Measurements from ENCODE around the gene DCP1A. TPM values are rescaled to one million over a fixed set of nuclear protein-coding genes. Genes with fewer than 3 reads are reported as not detected.

The DCP1A gene
- total and polyA plus RNA-seq, 2 of the 13 experiments (the other 11 are each of a cell fraction or from before 2014, with no cell fraction given) = 14.2 to 41.2 TPM

DNA sequence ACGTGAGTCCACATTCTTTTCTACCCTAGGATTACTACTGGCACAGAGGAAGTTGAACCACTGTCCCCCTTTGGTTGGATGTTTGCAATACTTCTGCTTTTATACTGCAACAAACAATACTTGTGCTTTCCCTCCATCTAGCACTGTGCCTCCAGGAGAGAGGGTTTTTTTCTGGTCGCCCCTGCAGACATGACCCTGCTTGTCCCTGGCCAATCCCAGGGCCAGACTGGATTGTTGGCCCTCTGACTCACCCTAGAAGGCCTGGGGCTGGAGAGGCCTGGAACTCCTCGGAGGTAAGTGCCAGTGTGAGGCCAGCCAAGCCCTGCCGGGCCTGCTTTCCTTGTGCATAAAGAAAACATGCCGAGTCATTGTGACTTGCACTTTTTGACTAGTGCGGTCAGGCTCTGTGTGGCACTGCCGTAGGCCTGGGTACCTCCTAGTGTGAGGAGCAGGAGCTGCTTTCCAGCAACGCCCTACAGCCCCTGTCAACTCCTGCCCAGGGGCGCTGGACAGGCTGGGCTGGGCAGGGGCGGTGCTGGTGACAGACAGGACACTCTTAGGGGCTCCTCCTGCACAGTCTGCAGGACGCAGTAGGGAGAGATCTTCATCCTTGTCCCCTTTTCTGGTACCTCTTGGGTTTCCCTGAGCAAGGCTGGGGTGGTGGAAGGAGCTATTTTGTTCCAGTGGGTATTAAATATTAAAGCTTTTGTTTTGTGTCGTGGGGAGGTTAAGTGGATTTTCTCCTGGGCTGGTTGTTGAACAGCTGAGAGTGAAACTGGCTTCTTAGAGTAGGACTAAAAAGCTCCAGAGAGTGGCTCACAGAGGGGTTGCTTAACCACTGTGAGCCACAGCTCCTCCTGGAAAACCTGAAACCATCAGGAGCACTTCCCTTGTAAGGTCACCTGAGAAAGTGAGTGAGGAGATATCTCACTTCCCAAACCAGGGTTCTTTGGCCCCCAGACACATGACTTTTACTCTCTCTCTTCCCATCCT lies 77.2 kb downstream of the DCP1A start (continued):
- TF ChIP-seq ZNF780A (CRISPR knock-in tag; IDR thresholded peaks at IDR 0.05) (no peak), IKZF1 (IDR thresholded peaks at IDR 0.05) (no peak), DR1 (CRISPR knock-in tag; IDR thresholded peaks at IDR 0.05) (peak; percentile 71; the same call in 1 of the 2 replicates), EHMT2 (IDR thresholded peaks at IDR 0.05; ENCODE audit: borderline replicate concordance, low read depth, low read length) (no peak), ZNF136 (CRISPR knock-in tag; IDR thresholded peaks at IDR 0.05; ENCODE audit: low read depth) (no peak; the same call in 1 of the 2 replicates), ZNF878 (CRISPR knock-in tag; IDR thresholded peaks at IDR 0.05) (0 out of 2 replicates have a peak, but pooled peaks have one; percentile 18), ZNF30 (CRISPR knock-in tag; IDR thresholded peaks at IDR 0.05) (no peak), ZNF101 (CRISPR knock-in tag; IDR thresholded peaks at IDR 0.05; ENCODE audit: borderline replicate concordance, low read depth) (no peak), ZNF121 (CRISPR knock-in tag; IDR thresholded peaks at IDR 0.05) (peak; percentile 78), ZBTB21 (CRISPR knock-in tag; IDR thresholded peaks at IDR 0.05) (peak; percentile 14; the same call in 1 of the 2 replicates), ZMYM4 (CRISPR knock-in tag; IDR thresholded peaks at IDR 0.05) (no peak; the same call in none of the 2 replicates), ZNF253 (CRISPR knock-in tag; IDR thresholded peaks at IDR 0.05; ENCODE audit: borderline replicate concordance) (no peak), ZNF615 (CRISPR knock-in tag; IDR thresholded peaks at IDR 0.05; ENCODE audit: borderline replicate concordance) (no peak)
- TF ChIP-seq, protein P1, sequence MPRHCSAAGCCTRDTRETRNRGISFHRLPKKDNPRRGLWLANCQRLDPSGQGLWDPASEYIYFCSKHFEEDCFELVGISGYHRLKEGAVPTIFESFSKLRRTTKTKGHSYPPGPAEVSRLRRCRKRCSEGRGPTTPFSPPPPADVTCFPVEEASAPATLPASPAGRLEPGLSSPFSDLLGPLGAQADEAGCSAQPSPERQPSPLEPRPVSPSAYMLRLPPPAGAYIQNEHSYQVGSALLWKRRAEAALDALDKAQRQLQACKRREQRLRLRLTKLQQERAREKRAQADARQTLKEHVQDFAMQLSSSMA (CRISPR knock-in tag; IDR thresholded peaks at IDR 0.05) = no peak
- TF ChIP-seq, protein P2, sequence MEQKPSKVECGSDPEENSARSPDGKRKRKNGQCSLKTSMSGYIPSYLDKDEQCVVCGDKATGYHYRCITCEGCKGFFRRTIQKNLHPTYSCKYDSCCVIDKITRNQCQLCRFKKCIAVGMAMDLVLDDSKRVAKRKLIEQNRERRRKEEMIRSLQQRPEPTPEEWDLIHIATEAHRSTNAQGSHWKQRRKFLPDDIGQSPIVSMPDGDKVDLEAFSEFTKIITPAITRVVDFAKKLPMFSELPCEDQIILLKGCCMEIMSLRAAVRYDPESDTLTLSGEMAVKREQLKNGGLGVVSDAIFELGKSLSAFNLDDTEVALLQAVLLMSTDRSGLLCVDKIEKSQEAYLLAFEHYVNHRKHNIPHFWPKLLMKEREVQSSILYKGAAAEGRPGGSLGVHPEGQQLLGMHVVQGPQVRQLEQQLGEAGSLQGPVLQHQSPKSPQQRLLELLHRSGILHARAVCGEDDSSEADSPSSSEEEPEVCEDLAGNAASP (CRISPR knock-in tag; IDR thresholded peaks at IDR 0.05; ENCODE audit: borderline replicate concordance) = peak; percentile 42; the same call in 1 of the 2 replicates
- TF ChIP-seq, protein P3, sequence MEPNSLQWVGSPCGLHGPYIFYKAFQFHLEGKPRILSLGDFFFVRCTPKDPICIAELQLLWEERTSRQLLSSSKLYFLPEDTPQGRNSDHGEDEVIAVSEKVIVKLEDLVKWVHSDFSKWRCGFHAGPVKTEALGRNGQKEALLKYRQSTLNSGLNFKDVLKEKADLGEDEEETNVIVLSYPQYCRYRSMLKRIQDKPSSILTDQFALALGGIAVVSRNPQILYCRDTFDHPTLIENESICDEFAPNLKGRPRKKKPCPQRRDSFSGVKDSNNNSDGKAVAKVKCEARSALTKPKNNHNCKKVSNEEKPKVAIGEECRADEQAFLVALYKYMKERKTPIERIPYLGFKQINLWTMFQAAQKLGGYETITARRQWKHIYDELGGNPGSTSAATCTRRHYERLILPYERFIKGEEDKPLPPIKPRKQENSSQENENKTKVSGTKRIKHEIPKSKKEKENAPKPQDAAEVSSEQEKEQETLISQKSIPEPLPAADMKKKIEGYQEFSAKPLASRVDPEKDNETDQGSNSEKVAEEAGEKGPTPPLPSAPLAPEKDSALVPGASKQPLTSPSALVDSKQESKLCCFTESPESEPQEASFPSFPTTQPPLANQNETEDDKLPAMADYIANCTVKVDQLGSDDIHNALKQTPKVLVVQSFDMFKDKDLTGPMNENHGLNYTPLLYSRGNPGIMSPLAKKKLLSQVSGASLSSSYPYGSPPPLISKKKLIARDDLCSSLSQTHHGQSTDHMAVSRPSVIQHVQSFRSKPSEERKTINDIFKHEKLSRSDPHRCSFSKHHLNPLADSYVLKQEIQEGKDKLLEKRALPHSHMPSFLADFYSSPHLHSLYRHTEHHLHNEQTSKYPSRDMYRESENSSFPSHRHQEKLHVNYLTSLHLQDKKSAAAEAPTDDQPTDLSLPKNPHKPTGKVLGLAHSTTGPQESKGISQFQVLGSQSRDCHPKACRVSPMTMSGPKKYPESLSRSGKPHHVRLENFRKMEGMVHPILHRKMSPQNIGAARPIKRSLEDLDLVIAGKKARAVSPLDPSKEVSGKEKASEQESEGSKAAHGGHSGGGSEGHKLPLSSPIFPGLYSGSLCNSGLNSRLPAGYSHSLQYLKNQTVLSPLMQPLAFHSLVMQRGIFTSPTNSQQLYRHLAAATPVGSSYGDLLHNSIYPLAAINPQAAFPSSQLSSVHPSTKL (CRISPR knock-in tag; IDR thresholded peaks at IDR 0.05) = peak; percentile 56
